Measurements from ENCODE around the gene CCDC6. TPM values are rescaled to one million over a fixed set of nuclear protein-coding genes. Genes with fewer than 3 reads are reported as not detected.

Gene CCDC6
- total and polyA plus RNA-seq, 5 donors, result 8.3 to 28.1 (median 23.8) TPM

GRCh38 chr10:59868696-59869593 lies 37.4 kb downstream of the CCDC6 start:
- Histone ChIP-seq H3K4me1 (ENCODE audit: control insufficient read depth, insufficient read depth, low read length) (peaks cover 12% of the 10 kb centered on the region), H3K27me3 (ENCODE audit: control insufficient read depth, insufficient read depth) (no peaks in the 10 kb centered on the region), H3K9me3 (ENCODE audit: control insufficient read depth, low read length) (no peaks in the 10 kb centered on the region), H3K27ac (ENCODE audit: low read length) (no peak overlapping the region), H3K4me3 (ENCODE audit: low read length) (no peak overlapping the region)
- DNase-seq (no peak), ATAC-seq (no peak)
- intact Hi-C loops (cut with DNase I), result no loop called here
- 75% methylated on average over 6 of the region's 6 CpGs for WGBS

GRCh38 chr10:59867590-59867989 lies 38.8 kb downstream of the CCDC6 start:
- intact Hi-C loops (cut with DNase I), result no loop called here
- no peak for DNase-seq
- Histone ChIP-seq H3K4me1 (ENCODE audit: control insufficient read depth, insufficient read depth, low read length) (peaks cover 8% of the 10 kb centered on the region), H3K27ac (ENCODE audit: low read length) (no peak overlapping the region), H3K27me3 (ENCODE audit: control insufficient read depth, insufficient read depth) (no peaks in the 10 kb centered on the region), H3K9me3 (ENCODE audit: control insufficient read depth, low read length) (no peaks in the 10 kb centered on the region), H3K4me3 (ENCODE audit: low read length) (no peak overlapping the region)
- no peak for ATAC-seq
- 95% methylated on average over 7 of the region's 7 CpGs for WGBS

- intact Hi-C loops (cut with DNase I), result no loop called here
- no peaks in the 10 kb centered on the region for H3K27me3 ChIP-seq (ENCODE audit: control insufficient read depth, insufficient read depth)
- peak; percentile 65 to 73 for ATAC-seq
- peaks cover 5% of the 10 kb centered on the region for H3K4me1 ChIP-seq (ENCODE audit: control insufficient read depth, insufficient read depth, low read length)
- no peak overlapping the region for H3K27ac ChIP-seq (ENCODE audit: low read length)
- H3K9me3 ChIP-seq (ENCODE audit: control insufficient read depth, low read length), result no peaks in the 10 kb centered on the region
- H3K4me3 ChIP-seq (ENCODE audit: low read length), result no peak overlapping the region
- WGBS, result 58% methylated on average over 5 of the region's 5 CpGs
- peak in 1 of 3 donors; percentile 52 for DNase-seq
These were observed 41.3 kb downstream of the CCDC6 start for GRCh38 chr10:59865101-59865500.

GRCh38 chr10:59864141-59864962 lies 42.0 kb downstream of the CCDC6 start:
- WGBS, result 47% methylated on average over 5 of the region's 5 CpGs
- DNase-seq, result no peak
- ATAC-seq, result peak in 1 of 2 donors; percentile 36
- intact Hi-C loops (cut with DNase I), result no loop called here
- no peaks in the 10 kb centered on the region for H3K9me3 ChIP-seq (ENCODE audit: control insufficient read depth, low read length)
- peaks cover 5% of the 10 kb centered on the region for H3K4me1 ChIP-seq (ENCODE audit: control insufficient read depth, insufficient read depth, low read length)
- no peak overlapping the region for H3K27ac ChIP-seq (ENCODE audit: low read length)
- H3K4me3 ChIP-seq (ENCODE audit: low read length), result no peak overlapping the region
- H3K27me3 ChIP-seq (ENCODE audit: control insufficient read depth, insufficient read depth), result no peaks in the 10 kb centered on the region

- no peaks in the 10 kb centered on the region for H3K27me3 ChIP-seq (ENCODE audit: control insufficient read depth, insufficient read depth)
- DNase-seq (no peak), ATAC-seq (no peak)
- intact Hi-C loops (cut with DNase I), result loop anchor here in 1 of 4 donors (10.0 kb wide), 1 partner anchor 45 kb away; the partner anchor contains the start of gene CCDC6
- H3K9me3 ChIP-seq (ENCODE audit: control insufficient read depth, low read length), result no peaks in the 10 kb centered on the region
- no peak overlapping the region for H3K4me3 ChIP-seq (ENCODE audit: low read length)
- no peak overlapping the region for H3K27ac ChIP-seq (ENCODE audit: low read length)
- WGBS, result 97% methylated on average over 6 of the region's 6 CpGs
- no peaks in the 10 kb centered on the region for H3K4me1 ChIP-seq (ENCODE audit: control insufficient read depth, insufficient read depth, low read length)
These were observed 46.8 kb downstream of the CCDC6 start for GRCh38 chr10:59859570-59859969.

- intact Hi-C loops (cut with DNase I), result loop anchor here in 1 of 4 donors (10.0 kb wide), 1 partner anchor 47 kb away; the partner anchor contains the start of gene CCDC6
- H3K27me3 ChIP-seq (ENCODE audit: control insufficient read depth, insufficient read depth), result no peaks in the 10 kb centered on the region
- DNase-seq (no peak), ATAC-seq (no peak)
- no peak overlapping the region for H3K27ac ChIP-seq (ENCODE audit: low read length)
- H3K9me3 ChIP-seq (ENCODE audit: control insufficient read depth, low read length), result no peaks in the 10 kb centered on the region
- 93% methylated on average over 3 of the region's 3 CpGs for WGBS
- peaks cover 4% of the 10 kb centered on the region for H3K4me1 ChIP-seq (ENCODE audit: control insufficient read depth, insufficient read depth, low read length)
- H3K4me3 ChIP-seq (ENCODE audit: low read length), result no peak overlapping the region
These were observed 48.4 kb downstream of the CCDC6 start for GRCh38 chr10:59857921-59858320.

- intact Hi-C loops (cut with DNase I), result loop anchor here in 1 of 4 donors (10.0 kb wide), 1 partner anchor 48 kb away; the partner anchor contains the start of gene CCDC6
- H3K4me1 ChIP-seq (ENCODE audit: control insufficient read depth, insufficient read depth, low read length), result peaks cover 4% of the 10 kb centered on the region
- no peaks in the 10 kb centered on the region for H3K9me3 ChIP-seq (ENCODE audit: control insufficient read depth, low read length)
- H3K27ac ChIP-seq (ENCODE audit: low read length), result no peak overlapping the region
- 68% methylated on average over 3 of the region's 3 CpGs for WGBS
- no peak overlapping the region for H3K4me3 ChIP-seq (ENCODE audit: low read length)
- ATAC-seq, result no peak
- H3K27me3 ChIP-seq (ENCODE audit: control insufficient read depth, insufficient read depth), result no peaks in the 10 kb centered on the region
- no peak for DNase-seq
These were observed 49.3 kb downstream of the CCDC6 start for GRCh38 chr10:59857049-59857448.

- H3K27ac ChIP-seq (ENCODE audit: low read length), result no peak overlapping the region
- intact Hi-C loops (cut with DNase I), result loop anchor here in 1 of 4 donors (10.0 kb wide), 1 partner anchor 49 kb away; the partner anchor contains the start of gene CCDC6
- peaks cover 4% of the 10 kb centered on the region for H3K4me1 ChIP-seq (ENCODE audit: control insufficient read depth, insufficient read depth, low read length)
- no peaks in the 10 kb centered on the region for H3K27me3 ChIP-seq (ENCODE audit: control insufficient read depth, insufficient read depth)
- no peaks in the 10 kb centered on the region for H3K9me3 ChIP-seq (ENCODE audit: control insufficient read depth, low read length)
- H3K4me3 ChIP-seq (ENCODE audit: low read length), result no peak overlapping the region
- no peak for ATAC-seq
- 79% methylated on average over 3 of the region's 3 CpGs for WGBS
- DNase-seq, result no peak
These were observed 50.3 kb downstream of the CCDC6 start for GRCh38 chr10:59856104-59856503.

- Histone ChIP-seq H3K4me1 (ENCODE audit: control insufficient read depth, insufficient read depth, low read length) (peaks cover 6% of the 10 kb centered on the region), H3K27ac (ENCODE audit: low read length) (no peak overlapping the region), H3K27me3 (ENCODE audit: control insufficient read depth, insufficient read depth) (no peaks in the 10 kb centered on the region), H3K9me3 (ENCODE audit: control insufficient read depth, low read length) (no peaks in the 10 kb centered on the region), H3K4me3 (ENCODE audit: low read length) (no peak overlapping the region)
- intact Hi-C loops (cut with DNase I), result loop anchor here in 1 of 4 donors (10.0 kb wide), 1 partner anchor 50 kb away; the partner anchor contains the start of gene CCDC6
- ATAC-seq (no peak), DNase-seq (no peak)
- 91% methylated on average over 4 of the region's 4 CpGs for WGBS
These were observed 51.8 kb downstream of the CCDC6 start for GRCh38 chr10:59854571-59854970.

GRCh38 chr10:59852670-59853069 lies 53.7 kb downstream of the CCDC6 start:
- DNase-seq (no peak), ATAC-seq (no peak)
- H3K27ac ChIP-seq (ENCODE audit: low read length), result no peak overlapping the region
- H3K4me3 ChIP-seq (ENCODE audit: low read length), result no peak overlapping the region
- no peaks in the 10 kb centered on the region for H3K9me3 ChIP-seq (ENCODE audit: control insufficient read depth, low read length)
- intact Hi-C loops (cut with DNase I), result loop anchor here in 1 of 4 donors (10.0 kb wide), 1 partner anchor 52 kb away; the partner anchor contains the start of gene CCDC6
- 68% methylated on average over 1 of the region's 1 CpG for WGBS
- H3K27me3 ChIP-seq (ENCODE audit: control insufficient read depth, insufficient read depth), result no peaks in the 10 kb centered on the region
- peaks cover 6% of the 10 kb centered on the region for H3K4me1 ChIP-seq (ENCODE audit: control insufficient read depth, insufficient read depth, low read length)

All from right cardiac atrium (tissue), 5 donors.